GM18498 (cell line): Measurements from ENCODE around the gene CCDC194.

Experiments
- ATAC-seq: cut with Tn5 transposase; IDR thresholded peaks from one replicate; pipeline ENCODE4 v1.9.1; 2021; ENCODE audit warnings: mild to moderate bottlenecking, moderate library complexity; ENCODE audit not compliant: unreplicated experiment

CCDC194 gene

DNA sequence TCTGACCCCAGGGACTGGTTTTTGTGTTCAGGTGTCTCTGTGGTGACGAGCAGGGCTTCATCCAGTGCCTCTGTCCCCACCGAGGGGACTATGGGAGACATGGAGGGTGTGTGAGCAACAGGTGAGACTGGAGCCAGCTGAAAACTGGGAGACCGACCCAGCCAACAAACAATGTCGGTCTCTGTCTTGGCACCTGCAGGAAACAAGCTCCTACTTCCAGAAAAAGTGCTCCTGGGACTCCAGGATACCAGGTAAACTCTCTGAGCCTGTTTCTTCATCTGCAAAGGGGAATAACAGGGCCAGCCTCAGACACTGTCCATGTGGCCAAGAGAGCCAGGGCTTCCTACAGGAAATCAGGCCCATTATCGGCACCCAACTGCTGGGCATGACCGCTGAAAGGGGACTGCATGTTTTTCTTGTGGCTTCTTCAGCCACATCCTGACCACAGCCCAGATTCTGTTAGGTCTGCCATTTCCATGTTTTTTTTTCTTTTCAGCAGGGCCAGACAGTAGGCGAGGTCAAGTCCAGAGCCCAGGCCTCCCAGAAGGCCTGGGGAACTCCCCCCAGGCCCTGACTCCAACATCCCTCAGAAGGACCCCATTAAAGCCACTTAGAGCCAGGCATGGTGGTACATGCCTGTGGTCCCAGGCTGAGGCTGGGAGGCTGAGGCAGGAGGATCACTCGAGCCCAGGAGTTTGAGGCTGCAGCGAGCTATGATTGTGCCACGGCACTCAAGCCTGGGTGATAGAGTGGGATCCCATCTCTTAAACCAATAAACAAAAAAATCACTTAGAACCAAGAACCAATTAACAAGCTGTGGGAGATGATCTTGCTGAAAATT is 12.3 kb upstream of the CCDC194 start:
- ATAC-seq = peak; percentile 13

GRCh38 chr19:17405250-17406045 is 11.5 kb upstream of the CCDC194 start, which contains the start of gene BST2:
TSS of gene BST2 (minus strand) at chr19:17405630. CDS start at chr19:17405575, 55 bp downstream.
- ATAC-seq = peak; percentile 81

GRCh38 chr19:17404621-17405249 is 10.7 kb upstream of the CCDC194 start:
- ATAC-seq = peak; percentile 16

GRCh38 chr19:17404015-17404414 is 10.0 kb upstream of the CCDC194 start:
- no peak for ATAC-seq

- ATAC-seq = no peak
Measured at GRCh38 chr19:17402982-17403855, 9.2 kb upstream of the CCDC194 start.

- ATAC-seq = no peak
Measured at GRCh38 chr19:17401628-17402027, 7.6 kb upstream of the CCDC194 start.

DNA sequence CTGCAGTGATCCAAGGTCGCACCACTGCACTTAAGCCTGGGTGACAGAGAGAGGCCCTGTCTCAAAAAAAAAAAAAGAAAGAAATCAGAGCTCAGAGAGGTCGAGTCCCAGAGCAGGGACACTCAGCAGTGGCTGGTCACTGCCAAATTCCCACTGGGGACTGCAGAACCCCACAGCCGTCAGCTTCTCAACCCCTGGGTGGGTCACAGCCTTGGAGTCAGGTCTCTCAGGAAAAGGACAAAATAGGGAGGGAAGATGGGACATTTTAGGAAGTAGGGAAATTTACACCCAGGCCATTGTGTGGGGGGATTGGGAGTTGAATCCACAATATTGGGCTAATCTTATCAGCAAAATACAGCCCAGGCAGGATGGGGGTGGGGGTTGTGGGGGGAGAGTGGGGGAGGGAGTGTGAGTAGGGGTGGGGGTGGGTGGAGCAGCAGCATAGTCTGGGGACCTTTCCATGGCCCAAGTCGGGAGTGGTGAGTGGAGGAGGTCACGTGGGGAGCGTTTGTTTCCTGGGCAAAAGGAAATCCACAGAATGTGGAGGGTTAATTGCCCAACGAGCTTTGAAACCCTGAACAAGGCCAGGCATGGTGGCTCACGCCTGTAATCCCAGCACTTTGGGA is 5.0 kb upstream of the CCDC194 start:
- ATAC-seq = no peak

- ATAC-seq = no peak
Measured at GRCh38 chr19:17394891-17395415, 957 bp upstream of the CCDC194 start.

GRCh38 chr19:17393002-17393401 is 994 bp downstream of the CCDC194 start:
- no peak for ATAC-seq

DNA sequence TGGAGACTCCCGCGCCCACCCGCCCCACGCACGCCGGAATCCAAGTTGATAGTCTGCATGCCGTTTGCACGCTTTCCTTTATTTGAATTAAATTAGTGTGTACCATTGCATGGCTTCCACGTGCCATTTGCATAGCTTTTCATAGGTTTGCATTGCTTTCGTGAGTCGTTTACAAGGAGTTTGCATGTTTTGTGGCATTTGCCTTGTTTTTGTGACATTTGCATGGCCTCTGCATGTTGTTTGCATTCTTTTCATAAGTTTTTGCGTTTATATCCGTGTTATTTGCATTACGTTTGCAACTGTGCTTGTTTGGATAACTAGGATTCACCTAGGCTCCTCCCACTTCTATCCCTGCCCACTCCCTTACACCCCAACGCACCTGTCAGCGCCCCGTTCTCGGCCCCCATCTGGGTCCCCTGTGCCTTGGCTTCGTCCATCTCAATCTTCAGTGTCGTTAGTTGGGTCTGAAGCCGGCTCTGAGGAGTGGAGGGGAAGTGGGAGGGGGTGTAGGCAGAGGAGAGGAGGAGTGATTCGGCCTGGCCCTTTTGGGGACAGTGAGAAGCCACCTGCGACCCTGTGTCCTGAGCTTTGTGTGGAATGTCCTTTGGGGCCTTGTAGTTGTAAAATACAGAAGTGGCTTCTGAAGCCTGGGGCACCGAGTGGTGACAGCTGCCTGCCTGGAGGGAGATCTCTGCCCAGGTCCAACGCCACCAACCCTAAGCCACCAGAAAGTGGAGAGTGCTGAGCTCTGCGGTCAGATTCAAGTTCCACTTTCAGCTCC is 2.4 kb downstream of the CCDC194 start:
- no peak for ATAC-seq

- ATAC-seq = peak; percentile 90
Measured at GRCh38 chr19:17390665-17391370, 3.2 kb downstream of the CCDC194 start.

GRCh38 chr19:17389957-17390664 is 3.9 kb downstream of the CCDC194 start:
- no peak for ATAC-seq

- ATAC-seq = no peak
Measured at GRCh38 chr19:17389288-17389687, 4.7 kb downstream of the CCDC194 start.

DNA sequence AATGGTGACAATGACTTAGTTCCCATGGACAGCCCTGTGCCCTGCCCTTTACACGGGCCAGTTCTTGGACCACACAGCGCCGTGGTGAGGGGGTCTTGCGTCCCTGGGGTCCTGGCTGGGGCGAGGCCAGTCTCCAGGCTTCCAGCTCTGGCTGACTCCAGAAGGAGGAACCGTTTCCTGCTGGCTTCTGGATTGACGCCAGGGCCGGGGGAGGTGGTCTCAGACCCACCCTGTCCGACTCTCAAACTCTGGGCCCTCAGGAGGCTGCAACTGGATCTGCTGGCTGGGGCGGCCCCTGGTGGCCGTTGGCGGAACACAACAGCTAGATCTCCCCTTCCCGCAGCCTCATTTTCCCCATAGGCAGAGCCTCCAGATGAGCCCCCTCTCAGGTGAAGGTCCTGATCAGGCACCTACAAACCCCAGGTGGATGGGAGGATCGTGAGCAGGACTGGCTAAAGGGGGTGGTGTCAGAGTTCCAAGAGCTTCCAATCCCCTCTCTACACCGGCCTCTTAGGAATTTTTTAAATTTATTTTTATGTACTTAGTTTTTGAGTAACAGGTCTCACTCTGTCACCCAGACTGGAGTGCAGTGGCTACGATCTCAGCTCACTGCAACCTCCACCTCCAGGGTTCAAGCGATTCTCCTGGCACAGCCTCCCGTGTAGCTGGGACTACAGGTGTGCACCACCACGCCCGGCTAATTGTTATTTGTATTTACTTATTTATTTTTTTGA is 8.0 kb downstream of the CCDC194 start:
- peak; percentile 47 for ATAC-seq

DNA sequence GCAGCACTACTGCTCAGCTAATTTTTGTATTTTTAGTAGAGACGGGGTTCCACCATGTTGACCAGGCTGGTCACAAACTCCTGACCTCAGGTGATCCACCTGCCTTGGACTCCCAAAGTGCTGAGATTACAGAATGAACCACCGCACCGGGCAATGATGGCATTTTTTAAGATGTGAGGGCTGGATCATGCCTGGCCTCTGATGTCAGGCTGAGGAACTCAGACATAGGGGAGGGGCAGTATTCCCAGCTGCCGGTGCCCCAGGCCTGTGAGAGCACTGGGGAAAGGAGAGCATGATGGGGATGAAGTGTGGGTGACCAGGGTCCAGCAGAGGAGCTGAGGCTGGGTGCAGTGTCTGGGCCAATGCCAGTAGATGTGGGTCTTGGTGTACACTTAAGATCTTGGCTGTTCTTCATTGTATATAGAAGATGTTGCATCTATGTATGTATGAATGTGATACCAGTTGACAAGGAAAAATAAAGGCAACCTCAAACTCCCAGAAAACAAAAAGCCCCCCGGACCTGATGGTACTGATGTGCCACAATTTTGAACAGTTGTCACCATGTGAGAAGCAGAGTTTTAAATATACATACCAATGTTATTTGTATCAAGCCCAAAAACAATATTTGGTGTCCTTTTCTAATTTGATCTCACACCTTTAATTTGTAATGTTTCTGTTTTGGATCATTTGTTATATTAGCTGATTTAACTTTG is 13.4 kb downstream of the CCDC194 start:
- no peak for ATAC-seq

GRCh38 chr19:17379221-17379631 is 14.8 kb downstream of the CCDC194 start:
- no peak for ATAC-seq
